Renal pelvis (tissue), 4 donors: Measurements from ENCODE around the gene SYT13. TPM values are rescaled to one million over a fixed set of nuclear protein-coding genes. Genes with fewer than 3 reads are reported as not detected.

Source experiments
- DNase-seq: peaks from one replicate; pipeline ENCODE4 v3.0.0-alpha.2; 2013
- polyA plus RNA-seq, 3 donors: library from polyadenylated mRNA; unstranded; fragments of 120-200 nt; gene quantifications; one replicate each; pipeline ENCODE4 v1.2.1, GENCODE V29; 2013; ENCODE audit not compliant: insufficient read length in 3 of 3

The SYT13 gene
- polyA plus RNA-seq, 3 donors: 10.5 to 13.3 (median 11.5) TPM

DNA sequence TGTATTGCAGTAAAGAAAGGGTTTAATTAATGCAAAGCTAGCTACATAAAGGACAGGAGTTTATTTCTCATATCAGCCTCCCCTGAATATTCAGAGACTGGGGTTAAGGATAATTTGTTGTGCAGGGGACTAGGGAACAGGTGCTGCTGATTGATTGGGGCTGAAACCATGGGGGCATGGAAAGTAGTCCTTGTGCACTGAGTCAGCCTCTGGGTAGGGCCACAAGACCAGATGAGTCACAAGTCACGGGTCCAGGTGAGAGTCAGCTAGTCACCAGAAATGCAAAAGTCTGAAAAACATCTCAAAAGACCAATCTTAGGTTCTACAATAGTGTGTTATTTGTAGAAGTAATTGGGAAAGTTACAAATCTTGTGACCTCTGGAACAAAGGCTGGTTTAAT is 32.9 kb upstream of the SYT13 start:
- DNase-seq: no peak

DNA sequence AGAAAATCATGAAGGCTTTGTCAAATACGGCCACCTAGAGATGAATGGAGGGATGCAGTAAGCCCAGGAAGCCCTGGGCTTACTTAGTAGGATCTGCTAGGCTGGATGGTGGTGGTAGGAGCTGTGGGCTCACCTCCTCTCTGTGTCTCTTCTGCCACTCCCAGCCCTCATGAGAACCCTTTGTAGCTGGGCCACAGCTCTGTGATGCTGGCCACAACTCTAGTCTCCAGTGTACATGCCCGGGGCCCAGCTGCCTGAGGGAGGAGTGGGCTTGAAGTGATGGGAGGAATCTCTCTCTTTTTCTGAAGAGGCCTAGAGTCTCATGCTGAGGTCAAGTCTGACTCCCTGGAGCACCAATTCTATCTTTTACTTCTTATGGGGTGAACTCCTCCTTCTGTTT is 32.4 kb upstream of the SYT13 start:
- DNase-seq: no peak

DNA sequence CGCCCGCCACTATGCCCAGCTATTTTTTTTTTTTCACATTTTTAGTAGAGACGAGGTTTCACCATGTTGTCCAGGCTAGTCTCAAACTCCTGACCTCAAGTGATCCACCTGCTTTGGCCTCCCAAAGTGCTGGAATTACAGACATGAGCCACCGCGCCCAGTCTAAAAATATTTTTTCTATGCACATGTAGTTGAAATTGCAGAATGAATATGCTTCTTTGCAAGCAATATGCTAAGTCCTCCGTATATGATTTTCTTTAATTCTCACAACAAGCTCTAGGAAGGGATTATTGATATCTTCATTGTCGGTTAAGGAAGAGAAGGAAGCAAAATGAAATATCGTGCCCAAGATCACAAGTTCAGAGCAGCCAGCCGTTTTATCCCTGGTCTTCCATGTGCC is 30.1 kb upstream of the SYT13 start:
- no peak for DNase-seq

DNA sequence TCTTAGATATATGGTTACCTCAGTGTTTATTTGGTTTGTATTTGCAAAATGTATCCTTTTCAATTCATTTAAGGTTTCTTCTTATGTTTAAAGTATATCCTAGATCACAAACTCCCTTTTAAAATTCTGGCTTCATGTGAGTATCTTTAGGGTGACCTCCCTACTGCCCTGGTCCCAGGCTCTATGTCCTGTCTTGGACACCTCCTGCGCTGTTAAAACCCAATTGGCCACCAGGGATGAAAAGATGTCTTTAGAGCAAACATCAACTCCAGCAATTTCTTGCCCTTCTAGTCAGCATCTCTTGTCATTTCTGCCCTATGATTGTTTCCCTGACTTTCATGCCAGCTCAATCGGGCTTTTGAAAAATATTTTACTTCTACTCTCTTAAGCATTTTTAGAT is 28.8 kb upstream of the SYT13 start:
- DNase-seq: no peak

DNA sequence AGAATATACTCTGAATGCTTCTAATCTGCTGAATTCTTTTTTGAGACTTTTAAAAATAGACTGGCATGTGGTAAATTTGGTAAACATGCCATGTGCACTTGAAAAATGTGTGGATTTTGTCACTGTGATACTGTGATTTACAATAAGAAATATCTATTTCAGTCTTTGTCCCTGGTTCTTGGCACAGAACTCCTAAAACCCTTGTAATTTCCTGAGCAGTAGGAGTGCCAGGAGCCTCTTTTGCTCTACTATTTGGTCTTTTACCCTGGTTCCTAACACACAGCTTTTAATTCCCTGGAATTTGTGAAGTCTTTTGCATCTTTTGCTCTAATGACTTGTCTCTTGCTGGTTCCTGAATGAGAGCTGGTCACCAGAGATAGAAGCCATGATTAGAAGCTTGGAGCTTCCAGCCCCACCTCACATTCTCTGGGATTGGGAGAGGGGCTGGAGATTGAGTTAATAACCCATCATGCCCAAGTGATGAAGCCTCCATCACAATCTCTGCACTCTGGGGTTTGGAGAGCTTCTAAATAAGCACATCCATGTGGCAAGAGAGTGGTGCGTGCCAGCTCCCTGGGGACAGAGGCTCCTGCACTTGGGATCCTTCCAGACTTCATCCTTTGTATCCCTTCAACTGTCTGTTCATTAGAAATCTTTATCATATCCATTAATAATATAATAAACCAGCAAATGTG is 27.2 kb upstream of the SYT13 start:
- DNase-seq: no peak

DNA sequence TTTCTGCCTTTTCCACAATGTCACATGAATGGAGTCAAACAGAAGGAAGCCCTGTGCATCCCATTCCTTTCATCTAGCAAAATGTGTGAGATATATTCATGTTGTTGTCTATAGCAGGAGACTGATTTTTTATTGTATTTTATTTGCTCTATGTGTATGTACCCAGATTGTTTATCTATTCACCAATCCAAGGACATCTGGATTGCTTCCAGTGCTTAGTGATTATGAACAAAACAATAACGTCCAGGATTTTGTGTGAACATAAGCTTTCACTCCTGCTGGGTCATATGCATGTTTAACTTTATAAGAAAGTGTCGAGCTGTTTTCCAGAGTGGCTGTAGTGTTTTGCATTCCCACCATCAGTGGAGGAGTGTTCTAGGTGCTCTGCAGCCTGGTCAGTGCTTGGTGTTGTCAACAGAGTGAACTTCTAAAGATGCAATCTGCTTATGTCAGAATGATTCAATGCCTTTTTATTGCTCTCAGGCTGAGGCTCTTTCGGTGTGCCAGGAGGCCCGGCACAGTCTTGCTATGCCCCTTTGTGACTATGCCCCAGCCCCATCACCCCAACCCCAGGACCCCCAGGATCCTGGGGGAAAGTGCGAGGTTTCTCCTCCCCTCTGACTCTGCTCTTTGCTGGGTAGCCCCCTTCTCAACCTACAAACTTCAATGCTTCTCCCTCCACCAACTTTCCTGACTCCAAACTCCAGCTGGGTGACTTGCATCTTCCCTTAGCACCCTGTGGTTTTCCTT is 19.9 kb upstream of the SYT13 start:
- no peak for DNase-seq

DNA sequence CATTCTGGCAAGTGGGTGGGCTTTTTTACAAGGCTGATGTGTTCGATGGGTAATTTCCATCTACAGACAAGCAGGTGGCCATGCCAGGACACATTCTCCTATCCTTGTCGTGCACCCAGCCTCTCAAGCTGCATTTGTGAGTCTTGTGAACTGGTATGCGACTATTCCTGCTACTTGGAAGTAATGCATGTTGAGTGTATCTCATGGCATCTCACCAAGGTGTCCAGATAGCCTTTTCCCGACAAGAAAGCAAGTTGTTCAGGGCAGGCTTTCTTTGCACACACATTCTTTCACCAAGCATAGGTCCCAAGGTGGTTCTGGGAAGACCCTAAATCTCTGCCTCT is 18.8 kb upstream of the SYT13 start:
- DNase-seq: no peak

DNA sequence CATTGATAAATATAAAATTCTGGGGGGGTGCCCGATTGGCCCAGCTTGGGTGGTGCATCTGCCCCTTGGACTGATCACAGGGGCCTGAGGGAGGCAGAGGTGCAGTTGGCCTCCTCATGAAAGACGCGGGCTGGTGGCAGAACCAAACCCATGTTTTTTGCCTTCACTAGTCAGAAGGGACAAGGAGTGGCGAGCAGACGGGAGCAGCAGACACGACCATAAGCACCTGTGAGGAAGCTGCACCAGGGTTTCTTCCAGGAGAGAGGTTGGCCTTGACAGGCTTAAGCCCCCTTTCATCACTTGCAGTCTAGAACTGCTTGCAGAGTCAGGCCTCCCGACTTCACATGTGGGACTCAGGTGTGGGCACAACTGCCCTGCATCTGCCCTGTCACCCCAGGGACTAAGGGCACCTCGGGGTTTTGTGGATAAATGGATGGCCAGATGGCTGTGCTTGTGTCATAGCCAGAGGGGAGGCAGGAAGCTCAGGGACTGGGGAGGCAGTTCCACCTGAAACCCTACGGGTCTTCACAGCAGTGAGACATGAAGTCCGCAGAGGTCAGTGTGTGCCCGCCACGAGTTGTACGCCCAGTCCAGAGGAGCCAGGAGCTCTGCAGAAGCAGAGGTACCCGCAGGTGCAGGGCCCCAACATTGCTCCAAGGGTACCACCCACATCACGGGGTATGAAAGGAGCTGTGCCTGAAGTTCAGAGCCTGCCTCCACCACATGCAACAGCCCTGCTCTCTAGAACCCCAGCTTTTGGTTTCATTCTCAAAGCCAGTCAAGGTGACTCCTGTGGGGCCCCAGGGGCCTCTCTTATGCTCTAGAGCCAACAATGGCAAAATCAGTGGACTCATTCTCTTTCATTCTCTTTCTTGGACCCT is 18.2 kb upstream of the SYT13 start:
- DNase-seq: no peak

DNA sequence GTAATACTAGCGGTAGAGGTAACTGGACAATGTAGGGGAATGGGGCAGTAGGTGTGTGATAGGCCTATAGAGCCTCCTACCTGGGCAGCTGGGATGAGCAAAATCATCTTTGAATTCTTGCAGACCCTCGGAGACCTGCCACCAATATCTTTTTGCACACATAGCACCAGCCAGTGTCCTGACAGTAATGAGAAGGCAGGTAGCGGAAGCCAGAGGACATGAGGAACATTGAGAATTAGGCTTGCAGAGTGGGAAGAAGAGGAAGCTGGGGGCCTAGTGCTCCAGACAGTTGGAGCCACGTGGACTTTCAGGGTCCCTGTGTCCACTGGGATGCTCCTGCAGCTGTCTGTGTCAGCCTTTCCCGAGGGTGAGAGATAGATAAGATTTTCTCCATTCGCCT is 17.2 kb upstream of the SYT13 start:
- DNase-seq: no peak

- DNase-seq: no peak
These were observed 15.6 kb upstream of the SYT13 start for GRCh38 chr11:45301537-45302246.

DNA sequence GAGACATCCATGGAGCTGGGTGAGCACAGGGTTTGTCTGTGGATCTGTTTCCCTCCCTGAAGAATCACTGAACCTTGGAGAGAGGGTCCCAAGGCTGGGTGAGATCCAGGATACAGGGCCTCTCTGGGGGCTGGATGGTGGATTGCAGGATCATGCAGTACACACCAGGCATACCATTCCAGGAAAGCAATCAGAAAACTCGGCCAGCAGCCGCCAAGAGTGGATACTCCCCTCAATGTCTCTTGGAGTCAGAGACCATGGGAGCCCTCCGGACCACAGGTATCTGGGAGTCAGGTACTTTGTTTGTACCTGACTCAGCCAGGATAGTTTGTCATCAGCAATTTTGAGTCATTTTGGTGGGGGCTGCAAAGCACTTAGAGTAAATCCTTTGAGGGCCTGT is 14.6 kb upstream of the SYT13 start:
- no peak for DNase-seq

DNA sequence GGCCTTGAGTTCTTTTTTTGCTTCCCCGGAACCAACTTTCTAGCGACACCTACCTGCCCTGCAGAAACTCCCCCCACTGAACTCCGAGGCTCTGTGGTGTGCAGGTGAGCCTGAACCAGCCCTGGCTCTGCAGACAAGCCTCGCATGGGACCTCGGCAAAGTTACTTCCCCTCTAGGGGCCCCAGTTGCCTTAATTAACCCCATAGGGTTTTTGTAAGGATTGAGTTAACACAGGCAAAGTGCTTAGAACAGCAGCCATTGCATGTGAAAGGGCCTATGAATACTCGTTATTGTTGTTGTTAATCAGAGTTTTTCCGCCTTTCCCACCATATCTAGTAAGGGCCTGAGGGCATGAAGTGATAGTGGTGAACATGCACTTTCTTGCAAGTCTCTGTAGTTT is 12.6 kb upstream of the SYT13 start:
- no peak for DNase-seq

DNA sequence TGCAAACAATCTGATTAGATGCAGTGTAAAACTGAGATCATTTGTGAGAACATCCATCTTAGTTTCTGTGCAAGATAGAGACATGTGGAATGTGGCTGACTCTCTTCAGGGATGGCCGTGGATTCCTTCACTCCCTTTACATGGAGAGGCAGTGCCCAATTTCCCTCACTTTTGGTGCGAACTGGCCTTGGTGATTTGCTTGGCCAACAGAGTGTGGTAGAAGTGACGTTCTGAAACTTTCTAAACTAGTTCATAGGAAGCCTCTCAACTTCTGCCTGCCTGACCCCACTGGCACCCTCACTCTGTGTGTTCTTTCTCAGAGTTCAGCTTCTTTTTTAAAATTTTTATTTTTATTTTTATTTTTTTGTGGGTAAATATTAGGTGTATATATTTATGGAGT is 9.9 kb upstream of the SYT13 start:
- no peak for DNase-seq

GRCh38 chr11:45294499-45294898 is 8.4 kb upstream of the SYT13 start:
- no peak for DNase-seq

DNA sequence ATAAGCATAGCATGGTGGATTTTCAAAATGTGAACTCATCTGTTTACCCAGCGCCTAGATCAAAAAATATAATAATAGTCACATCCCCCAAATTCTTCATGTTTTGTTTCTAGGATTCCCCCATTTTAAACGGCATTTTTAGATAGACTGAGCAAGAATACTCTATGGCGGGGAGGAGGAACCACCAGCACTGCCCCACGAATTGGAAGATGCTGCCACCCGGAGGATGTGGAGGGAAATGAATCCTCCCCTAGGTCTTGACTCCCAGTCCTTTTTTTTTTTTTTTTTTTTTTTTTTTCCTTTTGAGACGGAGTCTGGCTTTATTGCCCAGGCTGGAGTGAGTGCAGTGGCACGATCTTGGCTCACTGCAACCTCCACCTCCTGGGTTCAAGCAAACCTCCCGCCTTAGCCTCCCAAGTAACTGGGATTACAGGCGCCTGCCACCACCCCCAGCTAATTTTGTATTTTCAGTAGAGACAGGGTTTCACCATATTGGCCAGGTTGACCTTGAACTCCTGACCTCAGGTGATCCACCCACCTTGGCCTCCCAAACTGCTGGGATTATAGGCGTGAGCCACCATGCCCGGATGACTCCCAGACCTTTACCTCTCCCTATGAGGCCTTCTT is 7.5 kb upstream of the SYT13 start:
- peak; percentile 85 for DNase-seq

- DNase-seq: no peak
These were observed 4.4 kb upstream of the SYT13 start for GRCh38 chr11:45290586-45290985.

GRCh38 chr11:45289369-45289768 is 3.2 kb upstream of the SYT13 start:
- DNase-seq: no peak

GRCh38 chr11:45288339-45288738 is 2.2 kb upstream of the SYT13 start:
- no peak for DNase-seq

DNA sequence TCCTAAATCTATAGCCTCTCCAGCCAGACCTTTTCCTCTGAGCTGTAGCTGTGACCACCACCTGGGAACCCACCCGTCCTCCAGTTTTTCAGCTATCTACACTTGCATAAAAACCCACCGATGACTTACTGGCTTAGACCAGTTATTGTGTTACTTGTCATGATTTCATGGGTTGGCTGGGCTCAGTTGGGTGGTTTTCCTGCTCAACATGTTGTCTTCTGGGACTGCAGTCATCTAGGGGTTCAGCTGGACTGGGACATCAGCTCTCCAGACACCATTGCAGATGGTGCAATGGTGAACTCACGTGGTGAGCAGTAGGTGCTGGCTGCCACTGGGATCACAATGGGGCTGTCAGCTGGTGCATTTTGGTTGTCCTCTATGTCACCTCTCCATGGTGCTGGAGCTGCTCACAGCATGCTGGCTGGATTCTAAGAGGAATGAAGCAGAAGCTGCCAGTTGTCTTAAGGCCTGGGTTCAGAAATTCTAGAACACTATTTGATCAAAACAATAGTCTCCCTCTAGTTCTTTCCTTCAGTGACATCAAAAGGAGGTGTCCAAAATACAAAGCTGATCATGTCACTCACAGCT is 1.3 kb upstream of the SYT13 start:
- no peak for DNase-seq

DNA sequence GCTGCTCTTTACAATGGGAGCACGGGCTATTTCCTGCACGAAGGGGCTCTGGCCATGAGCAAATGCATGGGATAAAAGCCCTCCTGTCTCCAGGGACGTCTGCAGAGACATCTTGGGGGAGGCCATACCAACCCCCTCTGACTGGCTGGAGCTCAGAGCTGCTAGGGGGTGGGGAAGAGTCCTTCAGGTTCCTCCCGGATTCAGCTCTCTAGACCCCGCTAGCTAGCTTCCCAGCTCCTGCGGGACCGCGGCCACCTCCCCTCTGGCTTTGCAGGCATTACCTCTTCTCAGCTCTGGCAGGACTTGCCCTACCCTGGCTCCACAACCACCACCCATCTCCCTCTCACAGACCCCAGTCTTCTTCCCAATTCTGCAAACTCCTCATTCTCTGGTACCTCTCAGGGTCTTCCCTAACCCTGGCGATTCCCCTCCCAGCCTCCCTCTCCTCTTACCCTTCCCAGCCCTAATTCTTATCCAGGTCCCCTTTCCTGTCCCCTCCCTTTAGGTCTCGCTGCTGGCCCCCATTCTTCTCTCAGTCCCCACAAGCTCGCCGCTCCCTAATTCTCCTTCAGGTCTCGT is 802 bp downstream of the SYT13 start:
- no peak for DNase-seq

GRCh38 chr11:45282081-45282480 is 4.1 kb downstream of the SYT13 start:
- DNase-seq: peak; percentile 44
